Measurements from ENCODE around the gene MVB12B. TPM values are rescaled to one million over a fixed set of nuclear protein-coding genes. Genes with fewer than 3 reads are reported as not detected.

MVB12B gene
- total RNA-seq, 4 donors from 2014 or later, result 6.1 to 18.0 (median 13.2) TPM

GRCh38 chr9:126439402-126439765, 112.8 kb downstream of the MVB12B start:
- in situ Hi-C loops (cut with MboI; ENCODE audit: low sequenced_read_pairs in 4 of 4), result no loop called here
- ATAC-seq (no peak), DNase-seq (no peak)
- no peak overlapping the region for H3K27ac ChIP-seq
- no peaks in the 10 kb centered on the region for H3K9me3 ChIP-seq
- intact Hi-C loops (cut with DNase I; ENCODE audit: low total_unique reads), result no loop called here
- no peaks in the 10 kb centered on the region for H3K4me1 ChIP-seq
- H3K36me3 ChIP-seq, result no peaks in the 10 kb centered on the region
- H3K4me3 ChIP-seq, result no peak overlapping the region
- no peaks in the 10 kb centered on the region for H3K27me3 ChIP-seq
- TF ChIP-seq POLR2A (IDR thresholded peaks at IDR 0.05) (no peak), CTCF (IDR thresholded peaks at IDR 0.05 in 4 of 5, conservative IDR thresholded peaks at IDR 0.05 in 1 of 5) (no peak)

DNA sequence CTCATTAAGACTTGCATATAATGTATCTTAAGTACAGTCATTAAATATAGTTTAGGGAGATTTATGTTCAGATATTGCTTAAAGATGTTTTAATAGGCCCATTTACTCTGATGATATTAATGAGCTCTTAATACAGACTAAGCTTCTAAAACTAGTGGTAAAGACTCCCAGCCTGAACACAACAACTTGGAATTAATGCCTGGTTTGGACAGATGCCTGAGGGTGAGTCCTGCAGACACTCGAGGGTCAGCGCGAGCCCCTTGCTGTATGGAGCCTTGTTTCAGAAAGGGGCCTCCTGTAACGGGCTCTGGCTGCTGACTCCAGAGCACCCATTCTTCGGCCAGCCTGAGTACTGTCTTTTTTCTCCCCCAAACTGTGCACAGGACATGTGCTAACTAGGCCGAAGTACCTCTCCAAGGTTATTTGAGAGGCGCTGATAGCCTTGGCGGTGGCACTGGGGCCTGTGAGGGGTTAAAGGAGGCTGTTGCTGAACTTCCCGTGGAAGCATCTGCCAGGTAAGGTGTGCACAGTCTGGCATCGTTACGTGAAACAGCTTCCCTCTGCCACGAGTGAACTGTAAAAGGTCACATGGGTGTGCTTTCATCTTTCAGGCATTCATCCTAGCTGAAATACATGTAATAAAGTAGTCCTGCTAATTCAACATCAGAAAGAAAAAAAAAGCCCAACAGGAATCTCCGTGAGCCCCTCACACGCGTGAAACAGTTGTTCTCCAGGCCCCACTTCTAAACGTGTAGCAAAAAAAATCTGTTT, 113.4 kb downstream of the MVB12B start:
- ATAC-seq, result no peak
- no peak for DNase-seq
- H3K9me3 ChIP-seq, result no peaks in the 10 kb centered on the region
- H3K4me3 ChIP-seq, result no peak overlapping the region
- H3K27me3 ChIP-seq, result no peaks in the 10 kb centered on the region
- no peak overlapping the region for H3K27ac ChIP-seq
- no peaks in the 10 kb centered on the region for H3K36me3 ChIP-seq
- in situ Hi-C loops (cut with MboI; ENCODE audit: low sequenced_read_pairs in 4 of 4) (no loop called here), intact Hi-C loops (cut with DNase I; ENCODE audit: low total_unique reads) (no loop called here)
- H3K4me1 ChIP-seq, result no peaks in the 10 kb centered on the region
- TF ChIP-seq CTCF (IDR thresholded peaks at IDR 0.05 in 4 of 5, conservative IDR thresholded peaks at IDR 0.05 in 1 of 5) (no peak), POLR2A (IDR thresholded peaks at IDR 0.05) (no peak)

GRCh38 chr9:126440940-126441339, 114.3 kb downstream of the MVB12B start:
- ATAC-seq (no peak), DNase-seq (no peak)
- no peaks in the 10 kb centered on the region for H3K9me3 ChIP-seq
- H3K4me1 ChIP-seq, result no peaks in the 10 kb centered on the region
- TF ChIP-seq CTCF (IDR thresholded peaks at IDR 0.05 in 4 of 5, conservative IDR thresholded peaks at IDR 0.05 in 1 of 5), result no peak
- in situ Hi-C loops (cut with MboI; ENCODE audit: low sequenced_read_pairs in 4 of 4) (no loop called here), intact Hi-C loops (cut with DNase I; ENCODE audit: low total_unique reads) (no loop called here)
- H3K27me3 ChIP-seq, result no peaks in the 10 kb centered on the region
- no peaks in the 10 kb centered on the region for H3K36me3 ChIP-seq
- H3K27ac ChIP-seq, result no peak overlapping the region
- H3K4me3 ChIP-seq, result no peak overlapping the region

DNA sequence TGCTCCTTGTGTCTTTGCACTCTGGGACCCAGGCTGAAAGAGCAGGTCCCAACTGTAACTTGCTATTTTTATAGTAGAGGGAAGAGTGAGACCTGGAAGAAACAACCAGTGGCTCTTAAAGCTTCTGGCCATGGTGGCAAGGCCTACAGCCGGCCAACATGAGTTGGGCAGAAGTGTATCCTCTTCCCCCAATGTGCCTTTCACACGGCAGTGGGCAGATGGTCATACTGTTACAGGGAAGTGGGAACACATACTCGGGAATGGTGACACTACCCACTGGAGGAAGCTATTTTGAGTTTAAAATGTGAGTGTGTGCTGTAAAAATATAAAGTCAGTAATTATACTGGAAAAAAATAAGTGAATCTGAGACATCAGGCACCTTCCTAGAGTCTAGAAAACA, 116.0 kb downstream of the MVB12B start:
- intact Hi-C loops (cut with DNase I; ENCODE audit: low total_unique reads) (no loop called here), in situ Hi-C loops (cut with MboI; ENCODE audit: low sequenced_read_pairs in 4 of 4) (no loop called here)
- TF ChIP-seq CTCF (IDR thresholded peaks at IDR 0.05 in 4 of 5, conservative IDR thresholded peaks at IDR 0.05 in 1 of 5) (no peak), POLR2A (IDR thresholded peaks at IDR 0.05) (no peak)
- no peak for ATAC-seq
- Histone ChIP-seq H3K9me3 (no peaks in the 10 kb centered on the region), H3K27ac (no peak overlapping the region), H3K36me3 (no peaks in the 10 kb centered on the region), H3K4me1 (no peaks in the 10 kb centered on the region), H3K27me3 (no peaks in the 10 kb centered on the region), H3K4me3 (no peak overlapping the region)
- DNase-seq, result no peak

- H3K9me3 ChIP-seq, result no peaks in the 10 kb centered on the region
- in situ Hi-C loops (cut with MboI; ENCODE audit: low sequenced_read_pairs in 4 of 4) (no loop called here), intact Hi-C loops (cut with DNase I; ENCODE audit: low total_unique reads) (no loop called here)
- no peaks in the 10 kb centered on the region for H3K36me3 ChIP-seq
- H3K4me1 ChIP-seq, result no peaks in the 10 kb centered on the region
- no peak for ATAC-seq
- H3K27ac ChIP-seq, result no peak overlapping the region
- no peak for DNase-seq
- H3K4me3 ChIP-seq, result no peak overlapping the region
- no peaks in the 10 kb centered on the region for H3K27me3 ChIP-seq
- TF ChIP-seq POLR2A (IDR thresholded peaks at IDR 0.05) (no peak), CTCF (IDR thresholded peaks at IDR 0.05 in 4 of 5, conservative IDR thresholded peaks at IDR 0.05 in 1 of 5) (no peak)
Observed at GRCh38 chr9:126443144-126443543, 116.5 kb downstream of the MVB12B start.
